ENCODE measurements around the gene TNFRSF19.
"Not testable (repeated sequence)": the region's sequence is repeated elsewhere in the genome, so short reads cannot be mapped to it uniquely, and the experiment has no call there.

TNFRSF19 gene

GRCh38 chr13:23658929-23659541 lies 88.8 kb downstream of the TNFRSF19 start:
- DNase-seq = no peak

GRCh38 chr13:23660249-23660648 lies 90.0 kb downstream of the TNFRSF19 start:
- DNase-seq = no peak

- DNase-seq = no peak
Observed at GRCh38 chr13:23666582-23666981, 96.4 kb downstream of the TNFRSF19 start.

- DNase-seq = no peak
Observed at GRCh38 chr13:23667750-23668149, 97.5 kb downstream of the TNFRSF19 start.

GRCh38 chr13:23668562-23668961 lies 98.3 kb downstream of the TNFRSF19 start:
- DNase-seq = no peak

- DNase-seq = no peak
Observed at GRCh38 chr13:23670793-23671192, 100.6 kb downstream of the TNFRSF19 start.

GRCh38 chr13:23671377-23671776 lies 101.2 kb downstream of the TNFRSF19 start:
- no peak for DNase-seq

GRCh38 chr13:23671897-23672296 lies 101.7 kb downstream of the TNFRSF19 start:
- no peak for DNase-seq

GRCh38 chr13:23672616-23673015 lies 102.4 kb downstream of the TNFRSF19 start:
- no peak for DNase-seq

- no peak for DNase-seq
Observed at GRCh38 chr13:23673354-23673753, 103.1 kb downstream of the TNFRSF19 start.

GRCh38 chr13:23673867-23674605 lies 103.8 kb downstream of the TNFRSF19 start:
- DNase-seq = no peak

- DNase-seq = no peak
Observed at GRCh38 chr13:23674795-23675640, 104.8 kb downstream of the TNFRSF19 start.

- DNase-seq = not testable (repeated sequence)
Observed at GRCh38 chr13:23677679-23678288, 107.6 kb downstream of the TNFRSF19 start.

- DNase-seq = no peak
Observed at GRCh38 chr13:23678795-23679194, 108.6 kb downstream of the TNFRSF19 start.

- no peak for DNase-seq
Observed at GRCh38 chr13:23679220-23679619, 109.0 kb downstream of the TNFRSF19 start.

- no peak for DNase-seq
Observed at GRCh38 chr13:23680845-23681669, 110.8 kb downstream of the TNFRSF19 start.

- no peak for DNase-seq
Observed at GRCh38 chr13:23683084-23683483, 112.9 kb downstream of the TNFRSF19 start.

- no peak for DNase-seq
Observed at GRCh38 chr13:23684647-23685046, 114.4 kb downstream of the TNFRSF19 start.

GRCh38 chr13:23685416-23685815 lies 115.2 kb downstream of the TNFRSF19 start:
- DNase-seq = no peak

GRCh38 chr13:23686948-23687347 lies 116.7 kb downstream of the TNFRSF19 start:
- DNase-seq = no peak

GRCh38 chr13:23687614-23688013 lies 117.4 kb downstream of the TNFRSF19 start:
- no peak for DNase-seq

- no peak for DNase-seq
Observed at GRCh38 chr13:23688336-23688735, 118.1 kb downstream of the TNFRSF19 start.
